ENCODE measurements around the gene TMEM18.

TMEM18 gene

DNA sequence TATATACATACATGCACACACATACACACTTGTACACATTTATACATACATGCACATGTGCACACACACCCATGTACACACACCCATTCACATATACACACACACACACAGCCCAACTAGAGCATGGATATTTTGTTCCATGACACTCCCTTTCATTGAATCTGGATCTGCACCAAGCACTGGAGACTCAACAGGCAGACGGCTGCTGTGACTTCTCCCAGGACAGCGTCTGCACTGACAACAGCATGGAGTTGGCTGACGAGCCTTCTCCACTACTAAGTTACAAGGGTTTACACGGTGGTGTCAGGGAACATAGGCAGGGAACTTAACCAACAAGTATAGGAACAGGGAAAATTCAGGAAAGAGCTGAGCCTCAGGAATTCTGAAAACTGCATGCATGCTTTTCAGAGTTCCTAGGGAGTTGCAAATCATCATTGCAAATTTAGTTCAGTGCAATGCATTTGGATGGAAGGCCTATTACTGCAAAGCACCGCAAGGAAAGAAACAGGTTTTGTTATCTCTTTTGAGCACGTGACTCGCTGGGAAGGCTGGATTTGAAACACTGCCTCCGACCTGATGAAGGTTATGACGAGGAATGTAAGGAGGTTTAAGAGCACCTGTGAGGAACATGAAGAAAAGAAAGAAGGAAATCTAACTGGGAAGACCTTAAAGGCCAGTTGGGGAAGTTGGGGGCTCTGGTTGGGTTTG, 35.9 kb downstream of the TMEM18 start:
- ATAC-seq: no peak
- peak in 1 of 2 donors; percentile 13 for DNase-seq (ENCODE audit: low spot score in 2 of 2)
- H3K9me3 Mint-ChIP-seq: no peaks in the 10 kb centered on the region
- H3K36me3 Mint-ChIP-seq: no peaks in the 10 kb centered on the region
- H3K4me1 Mint-ChIP-seq: peaks cover 6% of the 10 kb centered on the region
- H3K27ac Mint-ChIP-seq: no peak overlapping the region
- no peak overlapping the region for H3K4me3 Mint-ChIP-seq

DNA sequence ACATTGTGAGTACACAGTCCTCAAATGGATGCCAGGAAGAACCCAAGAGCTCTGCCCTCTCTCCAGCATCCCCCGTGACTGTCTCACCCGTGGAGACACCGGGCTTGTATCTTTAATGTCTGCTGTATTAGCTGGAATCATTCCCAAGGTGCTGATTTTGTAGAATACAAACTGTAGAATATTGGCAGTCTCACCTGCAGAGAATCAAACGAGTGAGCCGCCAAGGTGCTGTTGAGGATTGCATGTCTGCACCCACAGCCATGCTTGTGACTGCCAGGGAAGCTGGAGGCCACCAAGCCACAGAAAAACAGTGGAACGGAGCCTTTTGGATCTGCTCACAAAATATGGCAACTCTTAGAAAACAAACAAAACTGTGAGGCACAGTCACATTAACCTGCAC, 37.5 kb downstream of the TMEM18 start:
- Mint-ChIP-seq H3K36me3 (no peaks in the 10 kb centered on the region), H3K27ac (no peak overlapping the region), H3K9me3 (no peaks in the 10 kb centered on the region), H3K4me1 (peaks cover 6% of the 10 kb centered on the region), H3K4me3 (no peak overlapping the region)
- DNase-seq (ENCODE audit: low spot score in 2 of 2) (peak in 1 of 2 donors; percentile 17), ATAC-seq (no peak)

DNA sequence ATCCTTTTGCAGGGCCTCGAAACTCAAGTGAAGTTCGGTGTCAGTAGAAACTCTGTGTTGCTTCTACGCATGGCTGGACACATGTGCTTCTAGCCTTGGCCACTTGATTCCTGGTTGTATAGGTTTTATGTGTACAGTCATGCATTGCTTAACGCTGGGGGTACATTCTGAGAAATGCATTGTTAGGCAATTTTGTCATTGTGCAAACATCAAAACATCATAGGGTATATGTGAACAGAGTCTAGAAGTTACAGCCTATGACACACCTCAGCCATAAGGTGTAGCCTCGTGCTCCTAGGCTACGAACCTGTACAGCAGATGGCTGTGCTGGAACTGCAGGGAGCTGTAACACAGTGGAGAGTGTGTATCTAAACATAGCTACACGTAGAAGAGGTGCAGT, 39.4 kb downstream of the TMEM18 start:
- Mint-ChIP-seq H3K4me1 (peaks cover 6% of the 10 kb centered on the region), H3K9me3 (no peaks in the 10 kb centered on the region), H3K4me3 (no peak overlapping the region), H3K27ac (no peak overlapping the region), H3K36me3 (no peaks in the 10 kb centered on the region)
- peak in 1 of 2 donors; percentile 7 for DNase-seq (ENCODE audit: low spot score in 2 of 2)
- ATAC-seq: no peak

DNA sequence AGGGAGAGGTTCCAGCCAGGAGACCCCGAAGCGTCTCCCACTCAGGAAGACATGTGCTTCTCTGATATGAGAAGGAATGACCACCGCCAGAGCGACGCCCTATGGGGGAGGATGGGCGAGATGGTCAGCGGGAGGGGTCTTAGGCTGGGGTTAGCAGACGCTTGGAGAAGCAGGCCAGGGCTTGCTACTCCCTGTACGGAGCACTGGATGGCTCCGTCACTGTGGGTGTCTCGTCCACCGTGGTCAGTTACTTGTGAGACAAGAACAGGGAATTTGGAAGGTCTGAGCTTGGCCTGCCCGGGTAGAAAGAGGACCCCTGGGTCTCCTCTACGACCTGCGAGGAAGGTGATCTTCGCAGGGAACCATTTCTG, 39.8 kb downstream of the TMEM18 start:
- H3K4me1 Mint-ChIP-seq: peaks cover 6% of the 10 kb centered on the region
- no peak overlapping the region for H3K27ac Mint-ChIP-seq
- ATAC-seq (no peak), DNase-seq (ENCODE audit: low spot score in 2 of 2) (peak in 1 of 2 donors; percentile 46)
- no peaks in the 10 kb centered on the region for H3K9me3 Mint-ChIP-seq
- no peaks in the 10 kb centered on the region for H3K36me3 Mint-ChIP-seq
- H3K4me3 Mint-ChIP-seq: no peak overlapping the region

DNA sequence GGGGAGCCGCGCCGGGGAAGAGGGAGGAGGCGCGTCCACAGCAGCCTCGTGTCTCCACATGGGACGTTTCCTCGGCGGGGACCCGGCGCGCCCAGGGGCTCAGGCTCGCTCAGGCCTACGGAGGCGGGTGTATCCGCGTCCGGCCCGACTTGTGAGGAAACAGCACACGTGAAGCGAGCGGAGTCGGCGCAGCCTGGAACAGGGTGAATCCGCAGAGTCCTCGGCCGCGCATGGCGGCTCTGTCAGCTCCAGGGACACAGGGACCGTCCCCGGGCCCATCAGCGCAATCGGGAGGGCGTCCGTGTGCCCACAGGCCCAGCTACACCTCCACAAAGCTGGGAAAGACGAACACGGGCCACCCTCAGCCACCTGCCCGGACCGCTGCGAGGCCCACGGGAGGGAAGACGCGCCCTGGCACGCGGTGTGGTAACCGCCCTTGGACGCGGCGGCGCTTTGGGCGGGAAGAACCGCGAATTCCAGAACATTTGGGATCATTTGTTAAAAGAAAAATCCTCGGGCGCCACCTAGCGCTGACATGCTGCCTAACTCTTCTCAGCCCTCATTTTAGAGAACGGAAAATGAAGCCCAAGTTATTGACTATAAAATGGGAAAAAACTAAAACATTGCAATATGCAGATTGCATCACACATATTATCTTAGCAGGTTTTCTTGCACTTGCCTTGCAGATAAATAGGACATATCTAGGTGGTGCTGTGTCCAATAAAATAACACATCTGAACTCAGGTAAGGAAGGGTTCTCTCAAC, 40.4 kb downstream of the TMEM18 start:
- Mint-ChIP-seq H3K27ac (peak overlapping the region; percentile 88), H3K4me3 (peak overlapping the region; percentile 75), H3K36me3 (no peaks in the 10 kb centered on the region), H3K9me3 (no peaks in the 10 kb centered on the region), H3K4me1 (peaks cover 6% of the 10 kb centered on the region)
- peak; percentile 73 for ATAC-seq
- DNase-seq (ENCODE audit: low spot score in 2 of 2): peak; percentile 22 to 66

DNA sequence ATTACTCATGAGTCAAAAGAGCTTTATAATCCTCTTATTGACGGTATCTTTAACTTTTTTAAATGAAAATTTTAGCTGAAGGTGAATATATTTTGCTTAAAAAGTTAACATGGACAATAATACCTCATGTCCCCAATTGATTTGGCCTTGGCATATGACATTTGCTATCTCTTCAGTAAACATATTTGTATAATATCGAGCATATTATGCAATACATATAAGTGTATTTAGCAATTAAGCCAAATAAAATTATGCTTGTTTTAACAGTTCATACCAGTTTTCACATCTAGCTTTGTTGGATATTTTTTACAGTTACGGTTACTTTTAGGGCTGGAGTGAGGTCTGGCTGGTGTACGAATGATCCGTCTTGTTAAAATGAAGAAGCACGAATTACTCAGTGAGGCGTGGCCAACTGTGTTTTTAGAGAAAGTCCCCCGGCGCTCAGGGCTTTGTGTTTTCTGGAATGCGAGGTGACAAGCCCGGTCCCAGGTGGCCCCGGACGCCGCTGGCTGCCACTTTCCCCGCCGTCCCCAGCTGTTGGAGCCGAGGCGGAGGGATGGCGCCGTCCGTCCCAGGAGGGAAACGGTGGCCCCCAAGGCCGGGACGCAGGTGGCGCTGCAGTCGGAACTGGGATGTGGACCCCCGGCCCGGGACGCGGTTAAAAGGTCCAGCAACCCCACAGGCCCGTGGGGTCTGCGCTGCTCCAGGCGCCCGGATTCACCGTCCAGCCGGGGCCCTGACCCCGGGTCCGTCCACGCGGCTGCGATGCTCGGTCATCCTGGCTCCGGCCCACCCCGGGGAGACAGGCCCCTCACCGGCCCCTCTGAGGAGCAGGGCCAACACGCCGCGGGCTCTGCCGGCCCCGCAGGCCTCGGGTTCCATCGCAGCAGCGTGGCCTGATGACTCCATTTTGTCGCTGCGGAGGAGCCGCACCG, 41.3 kb downstream of the TMEM18 start:
- peaks cover 6% of the 10 kb centered on the region for H3K4me1 Mint-ChIP-seq
- peak in 1 of 2 donors; percentile 38 for DNase-seq (ENCODE audit: low spot score in 2 of 2)
- H3K27ac Mint-ChIP-seq: no peak overlapping the region
- no peaks in the 10 kb centered on the region for H3K36me3 Mint-ChIP-seq
- no peaks in the 10 kb centered on the region for H3K9me3 Mint-ChIP-seq
- peak overlapping the region; percentile 75 for H3K4me3 Mint-ChIP-seq
- peak; percentile 34 for ATAC-seq

DNA sequence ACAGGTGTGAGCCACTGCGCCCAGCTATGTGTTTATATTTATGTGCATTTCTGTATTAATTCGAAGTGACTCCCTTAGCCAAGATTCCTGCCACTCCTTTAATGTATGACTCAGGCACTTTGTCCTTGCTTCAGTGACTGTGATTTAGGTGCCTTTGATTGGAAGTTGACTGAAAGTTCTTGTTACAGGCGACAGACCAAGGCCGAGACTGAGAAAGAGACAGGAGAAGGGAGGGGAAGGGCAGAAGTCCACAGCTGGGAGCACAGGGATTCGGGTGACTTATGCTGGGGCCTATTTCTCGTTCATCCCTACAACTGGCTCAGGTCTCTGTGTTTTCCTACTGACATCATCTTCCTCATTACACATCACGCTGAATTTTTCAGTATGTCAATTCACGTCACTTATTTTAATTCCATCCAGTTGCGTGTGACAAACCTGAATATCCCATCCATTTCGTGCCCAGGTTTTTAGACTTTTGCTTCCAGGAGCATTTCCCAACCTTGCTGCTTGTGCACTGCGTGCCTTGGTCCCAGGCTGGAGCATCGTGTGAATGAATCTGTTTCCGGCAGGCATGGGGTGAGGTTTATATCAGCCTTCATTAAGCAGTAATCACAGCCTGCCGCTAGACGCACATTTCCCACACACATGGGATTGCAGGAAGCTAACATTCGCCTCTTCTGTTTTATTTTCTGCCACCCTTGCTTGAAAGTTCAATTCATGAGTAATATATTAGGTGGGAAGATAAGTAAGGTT, 42.4 kb downstream of the TMEM18 start:
- H3K36me3 Mint-ChIP-seq: no peaks in the 10 kb centered on the region
- H3K27ac Mint-ChIP-seq: no peak overlapping the region
- H3K4me3 Mint-ChIP-seq: no peak overlapping the region
- no peak for ATAC-seq
- peaks cover 6% of the 10 kb centered on the region for H3K4me1 Mint-ChIP-seq
- peak in 1 of 2 donors; percentile 13 for DNase-seq (ENCODE audit: low spot score in 2 of 2)
- H3K9me3 Mint-ChIP-seq: no peaks in the 10 kb centered on the region

DNA sequence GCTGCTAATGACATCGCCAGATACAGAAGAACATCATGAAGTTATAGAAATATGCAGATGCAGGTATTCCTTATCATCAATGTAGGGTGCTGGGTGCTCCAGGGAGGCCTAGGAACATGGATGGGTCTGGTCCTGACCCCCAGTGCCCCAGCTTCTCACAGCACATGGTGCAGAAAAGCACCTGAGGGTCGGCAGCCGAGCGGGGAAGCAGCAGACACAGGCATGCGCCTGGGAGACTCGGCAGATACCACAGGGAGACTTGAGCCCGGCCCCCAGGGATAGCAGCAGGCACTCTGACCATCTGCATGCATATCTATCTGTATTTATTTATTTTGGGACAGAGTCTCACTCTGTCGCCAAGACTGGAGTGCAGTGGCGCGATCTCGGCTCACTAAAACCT, 43.2 kb downstream of the TMEM18 start:
- Mint-ChIP-seq H3K4me1 (peaks cover 6% of the 10 kb centered on the region), H3K4me3 (no peak overlapping the region), H3K36me3 (no peaks in the 10 kb centered on the region), H3K9me3 (no peaks in the 10 kb centered on the region), H3K27ac (no peak overlapping the region)
- peak in 1 of 2 donors; percentile 18 for DNase-seq (ENCODE audit: low spot score in 2 of 2)
- ATAC-seq: no peak

DNA sequence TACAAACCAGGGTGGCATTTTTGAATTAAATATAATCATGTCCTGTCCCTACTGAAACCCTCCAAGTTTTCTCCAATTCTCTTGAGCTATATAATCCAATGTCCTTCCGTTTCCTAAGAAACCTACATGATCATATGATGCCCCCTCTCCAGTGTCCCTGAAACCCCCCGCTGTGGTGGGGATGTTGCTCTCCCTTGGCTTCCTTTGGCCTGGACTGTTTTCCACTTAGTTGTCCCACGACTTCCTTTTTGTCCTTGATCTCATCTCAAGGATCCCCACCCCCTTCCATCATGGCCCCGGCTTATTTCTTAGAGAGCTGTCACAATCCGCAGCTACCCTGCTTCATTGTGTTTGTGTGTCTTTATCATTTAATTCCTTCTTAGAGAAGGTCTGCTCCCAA, 43.8 kb downstream of the TMEM18 start:
- ATAC-seq (no peak), DNase-seq (ENCODE audit: low spot score in 2 of 2) (peak in 1 of 2 donors; percentile 18)
- H3K4me1 Mint-ChIP-seq: peaks cover 6% of the 10 kb centered on the region
- no peaks in the 10 kb centered on the region for H3K9me3 Mint-ChIP-seq
- H3K36me3 Mint-ChIP-seq: no peaks in the 10 kb centered on the region
- no peak overlapping the region for H3K4me3 Mint-ChIP-seq
- H3K27ac Mint-ChIP-seq: no peak overlapping the region

DNA sequence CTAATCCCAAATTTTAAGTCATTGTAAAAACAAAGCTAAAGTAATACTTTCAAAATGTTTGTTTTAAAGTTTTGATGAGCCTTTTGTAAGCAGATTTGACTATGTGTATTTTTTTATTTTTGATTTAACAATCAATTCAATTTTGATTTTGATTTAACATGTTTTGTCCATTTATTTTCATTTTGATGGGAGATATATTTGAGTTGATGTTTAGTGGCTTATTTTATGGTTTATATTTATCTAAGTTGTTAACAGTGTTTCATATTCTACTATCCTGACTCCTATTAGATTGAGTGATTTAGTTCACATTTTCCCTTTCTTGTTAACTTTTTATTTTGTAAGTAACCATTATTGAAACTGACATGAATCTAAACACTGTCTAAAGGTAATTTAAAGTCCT, 44.7 kb downstream of the TMEM18 start:
- ATAC-seq (no peak), DNase-seq (ENCODE audit: low spot score in 2 of 2) (no peak)
- Mint-ChIP-seq H3K4me1 (peaks cover 6% of the 10 kb centered on the region), H3K27ac (no peak overlapping the region), H3K9me3 (no peaks in the 10 kb centered on the region), H3K36me3 (no peaks in the 10 kb centered on the region), H3K4me3 (no peak overlapping the region)

DNA sequence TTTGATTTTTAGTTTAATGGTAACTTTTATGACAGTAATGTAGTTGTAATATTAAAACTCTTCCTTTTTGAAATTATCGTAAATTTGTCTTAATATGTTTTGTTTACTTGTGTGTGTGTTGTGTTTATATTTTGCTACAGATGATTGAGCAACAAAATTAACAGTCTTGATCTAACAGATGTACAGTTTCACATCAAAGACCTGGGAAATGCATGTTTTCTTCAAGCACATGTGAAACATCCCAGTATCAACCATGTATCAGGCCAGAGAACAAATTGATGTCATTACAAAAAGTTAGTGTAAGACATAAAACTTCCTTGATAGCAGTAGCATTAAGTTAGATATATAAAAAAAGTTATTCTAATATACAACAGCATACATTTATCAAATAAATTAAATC, 45.5 kb downstream of the TMEM18 start:
- no peak overlapping the region for H3K27ac Mint-ChIP-seq

DNA sequence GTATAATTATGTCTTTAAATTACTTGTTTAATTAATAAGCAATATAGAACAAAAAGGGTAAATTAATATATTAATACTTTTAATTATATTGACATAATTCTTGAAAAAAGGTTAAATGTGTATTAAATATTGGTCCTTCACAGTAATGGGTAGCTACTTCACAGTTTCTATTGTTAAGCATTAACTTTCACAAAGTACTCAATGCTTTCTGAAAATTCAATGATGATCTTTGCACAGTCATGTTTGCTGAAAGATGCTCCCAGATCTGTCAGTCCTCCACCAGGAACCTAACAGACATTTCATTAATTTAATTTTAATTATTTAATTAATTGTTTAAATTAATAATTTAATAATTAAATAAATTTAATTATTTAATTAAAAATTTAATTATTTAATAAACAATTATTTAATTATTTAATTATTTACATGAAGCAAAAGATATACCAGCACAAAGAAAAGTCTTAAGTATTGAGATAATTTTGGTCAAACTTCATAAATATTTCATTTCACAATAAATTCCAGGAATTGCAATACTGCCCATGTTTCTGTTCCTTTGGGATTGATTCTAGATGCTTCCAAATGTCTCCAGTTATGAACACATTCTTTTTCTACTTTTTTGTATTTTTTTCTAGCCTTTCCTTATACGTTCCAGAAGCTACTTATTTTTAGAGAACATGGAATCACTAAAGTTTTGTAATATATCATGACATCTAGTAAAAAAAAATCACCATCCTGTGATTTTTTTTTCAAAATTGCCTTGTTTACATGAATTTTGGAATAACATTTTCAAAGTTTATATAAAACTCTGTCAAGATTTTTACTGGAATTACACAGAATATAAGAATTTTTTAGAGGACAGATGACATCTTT, 46.5 kb downstream of the TMEM18 start:
- DNase-seq (ENCODE audit: low spot score in 2 of 2): no peak
- no peaks in the 10 kb centered on the region for H3K9me3 Mint-ChIP-seq
- H3K4me3 Mint-ChIP-seq: no peak overlapping the region
- ATAC-seq: no peak
- H3K36me3 Mint-ChIP-seq: no peaks in the 10 kb centered on the region
- no peak overlapping the region for H3K27ac Mint-ChIP-seq
- H3K4me1 Mint-ChIP-seq: no peaks in the 10 kb centered on the region

More for the DNA sequence above, 45.5 kb downstream of the TMEM18 start:
- DNase-seq (ENCODE audit: low spot score in 2 of 2): no peak
- Mint-ChIP-seq H3K9me3 (no peaks in the 10 kb centered on the region), H3K4me3 (no peak overlapping the region), H3K36me3 (no peaks in the 10 kb centered on the region), H3K4me1 (no peaks in the 10 kb centered on the region)
- no peak for ATAC-seq

DNA sequence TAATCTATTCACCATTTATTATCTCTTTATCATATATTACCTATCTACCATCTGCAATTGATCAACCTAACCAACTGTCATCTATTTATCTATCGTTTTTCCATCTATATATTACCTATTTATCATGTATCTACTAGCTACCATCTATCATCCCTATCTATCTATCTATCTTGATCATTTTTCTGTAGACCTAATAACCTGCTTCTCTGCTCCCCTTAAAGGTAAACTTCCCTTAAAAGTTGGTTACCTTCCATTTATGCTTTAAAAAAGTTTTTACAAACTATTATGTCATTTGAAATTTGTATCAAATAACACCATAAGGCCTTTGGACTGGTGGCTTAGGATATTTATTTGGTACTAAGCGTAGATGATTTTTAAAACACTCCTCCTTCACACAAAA, 47.2 kb downstream of the TMEM18 start:
- Mint-ChIP-seq H3K27ac (no peak overlapping the region), H3K4me3 (no peak overlapping the region), H3K4me1 (no peaks in the 10 kb centered on the region), H3K36me3 (no peaks in the 10 kb centered on the region), H3K9me3 (no peaks in the 10 kb centered on the region)
- ATAC-seq: no peak
- DNase-seq (ENCODE audit: low spot score in 2 of 2): no peak

DNA sequence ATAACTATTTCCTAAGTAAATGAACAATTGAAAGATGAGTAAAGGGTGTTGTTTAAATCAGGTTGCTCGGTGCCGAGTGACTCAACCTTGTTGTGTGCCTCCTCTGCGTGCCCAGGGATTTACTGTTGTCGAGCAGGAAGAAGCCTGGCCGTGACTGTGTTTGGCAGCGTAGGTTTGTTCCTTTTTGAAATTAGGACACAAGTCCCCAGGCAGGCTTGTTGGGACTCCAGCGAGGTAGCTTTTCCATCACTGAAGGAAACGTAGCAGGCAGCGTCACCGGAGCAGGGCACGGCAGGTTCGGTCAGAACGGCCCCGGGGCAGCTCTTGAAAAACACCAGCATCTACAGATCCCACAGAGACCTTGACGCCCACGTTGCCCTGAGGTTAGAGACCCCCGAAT, 48.6 kb downstream of the TMEM18 start:
- Mint-ChIP-seq H3K4me3 (no peak overlapping the region), H3K9me3 (no peaks in the 10 kb centered on the region), H3K36me3 (no peaks in the 10 kb centered on the region), H3K4me1 (no peaks in the 10 kb centered on the region), H3K27ac (no peak overlapping the region)
- DNase-seq (ENCODE audit: low spot score in 2 of 2) (peak in 1 of 2 donors; percentile 32), ATAC-seq (no peak)
